A172 (cell line): ENCODE measurements around the gene PRKG1. TPM values are rescaled to one million over a fixed set of nuclear protein-coding genes. Genes with fewer than 3 reads are reported as not detected.
A peak's percentile ranks its signal among the peaks of the same experiment; 100 is the strongest.
"Not testable (repeated sequence)": the region's sequence is repeated elsewhere in the genome, so short reads cannot be mapped to it uniquely, and the experiment has no call there.

Experiments
- DNase-seq: peaks from one replicate; pipeline ENCODE4 v3.0.0-alpha.2; 2015; ENCODE audit warnings: low spot score
- total RNA-seq: library from RNA; depleted of rRNA; stranded (reverse); fragments of >200 nt; shearing (Covaris generic); gene quantifications from 2 replicates; pipeline ENCODE4 v1.2.3, GENCODE V29; 2014

Gene PRKG1
- total RNA-seq, 1 experiment from 2014 or later, result 0.22 TPM

DNA sequence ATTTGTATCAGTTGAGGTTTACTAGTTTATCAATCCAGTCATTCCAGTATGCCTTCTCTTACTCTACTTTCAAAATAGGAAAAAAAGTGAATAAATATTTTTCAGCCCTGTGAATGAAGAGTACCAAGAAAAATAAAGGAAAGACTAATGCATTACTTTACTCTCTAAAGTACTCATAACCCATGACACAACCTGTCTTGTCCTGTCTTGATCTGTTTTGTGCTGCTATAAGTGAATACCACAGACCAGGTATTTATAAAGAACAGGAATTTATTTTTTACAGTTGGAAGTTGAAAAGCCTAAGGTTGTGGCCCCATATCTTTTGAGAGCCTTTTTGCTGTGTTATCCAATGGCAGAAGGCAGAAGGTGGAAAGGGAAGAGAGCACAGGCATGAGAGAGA, 1045.2 kb downstream of the PRKG1 start:
- DNase-seq, result no peak

DNA sequence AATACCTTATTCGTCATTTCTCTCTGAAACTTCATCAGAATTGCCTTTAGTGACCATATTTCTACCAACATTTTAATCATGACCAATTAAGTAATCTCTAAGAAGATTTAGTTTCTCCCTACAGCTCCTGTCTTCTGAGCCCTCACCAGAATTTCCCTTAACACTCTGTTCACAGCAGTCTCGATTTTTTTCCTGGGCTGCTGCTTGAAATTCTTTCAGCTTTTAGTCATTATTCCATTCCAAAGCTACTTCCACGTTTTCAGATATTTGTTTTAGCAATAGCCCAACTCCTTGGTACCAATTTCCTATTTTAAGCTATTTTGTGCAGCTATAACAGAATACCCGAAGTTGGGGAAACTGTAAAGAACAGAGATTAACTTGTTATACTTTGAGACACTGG, 1047.4 kb downstream of the PRKG1 start:
- DNase-seq, result no peak

DNA sequence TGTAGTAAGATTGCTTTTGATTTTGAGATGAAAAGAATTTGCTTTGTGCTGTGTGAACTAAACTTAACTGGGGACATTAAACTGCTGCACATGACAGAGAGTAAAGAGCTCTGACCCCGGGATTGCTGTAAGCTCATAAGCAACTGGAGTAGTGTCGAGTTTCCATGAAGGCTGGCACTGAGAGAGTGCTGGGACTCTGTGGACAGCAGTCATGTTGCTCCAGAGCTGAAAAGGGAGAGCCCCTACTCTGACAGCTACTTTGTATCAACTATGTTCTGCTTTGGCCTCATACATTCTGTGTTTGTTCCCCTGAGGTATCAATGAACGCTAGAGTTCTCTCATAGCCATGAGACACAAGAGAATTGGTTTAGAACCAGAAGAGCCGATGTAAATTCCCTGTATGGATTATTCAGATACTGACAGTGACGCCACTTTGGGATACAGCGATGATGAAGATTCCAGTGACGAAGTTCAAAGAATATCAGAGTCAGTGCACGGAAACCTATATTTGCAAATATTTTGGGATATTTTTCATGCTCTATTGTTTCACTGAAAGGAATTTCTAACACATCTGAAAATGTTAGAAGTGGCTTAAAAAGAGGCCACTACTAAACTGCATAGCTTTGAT, 1053.9 kb downstream of the PRKG1 start:
- DNase-seq, result no peak

DNA sequence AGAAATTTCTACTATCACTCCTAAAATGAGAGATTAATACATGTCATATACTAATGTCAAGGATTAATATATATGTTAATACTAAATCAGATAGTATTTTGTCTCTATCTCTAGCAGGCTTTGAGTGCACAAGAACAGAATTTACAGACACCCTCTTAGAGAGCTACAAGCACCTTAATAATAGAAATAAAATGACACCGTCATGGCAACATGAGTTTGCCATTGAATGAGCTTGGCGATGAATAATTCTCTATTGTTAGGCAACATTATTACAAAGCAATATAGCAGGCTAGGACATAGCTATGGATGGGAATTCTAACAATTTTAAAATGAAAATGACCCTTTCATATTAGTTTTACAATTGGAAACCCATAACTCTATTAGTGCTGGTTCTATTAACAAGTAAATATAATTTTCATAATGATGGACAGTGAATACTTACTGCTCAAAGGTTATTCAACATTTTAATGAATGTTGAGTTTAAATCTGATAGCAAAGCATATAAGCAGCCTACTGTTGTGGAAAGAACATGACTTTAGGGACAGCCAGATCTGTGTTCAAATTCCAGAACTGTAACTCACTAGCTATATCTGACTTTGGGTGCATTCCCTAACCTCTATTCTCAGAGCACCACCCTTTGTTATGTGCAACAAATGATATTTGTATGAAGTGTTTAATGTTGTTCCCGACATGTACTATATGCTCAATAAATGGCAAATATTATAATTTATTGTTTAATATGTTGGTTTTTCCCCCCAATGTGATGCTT, 1055.3 kb downstream of the PRKG1 start:
- no peak for DNase-seq

DNA sequence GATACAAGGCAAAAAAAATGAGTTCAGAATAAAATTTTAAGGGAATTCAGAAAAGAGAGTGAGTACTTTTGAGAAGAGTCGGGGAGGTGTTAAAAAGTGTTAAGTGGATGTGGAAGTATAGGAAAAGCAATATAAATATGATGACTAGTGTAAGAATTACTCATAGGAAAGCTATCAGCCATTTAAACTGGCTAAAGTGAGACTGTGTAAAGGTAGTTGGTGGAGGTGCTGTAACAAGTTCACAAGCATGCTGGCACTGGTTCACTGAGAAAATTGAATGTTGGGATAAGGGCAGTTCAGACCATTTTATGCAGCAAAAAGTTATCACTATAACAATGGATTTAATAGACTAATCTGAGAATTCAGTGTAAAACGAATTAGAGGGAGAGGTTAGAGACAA, 1060.8 kb downstream of the PRKG1 start:
- no peak for DNase-seq

DNA sequence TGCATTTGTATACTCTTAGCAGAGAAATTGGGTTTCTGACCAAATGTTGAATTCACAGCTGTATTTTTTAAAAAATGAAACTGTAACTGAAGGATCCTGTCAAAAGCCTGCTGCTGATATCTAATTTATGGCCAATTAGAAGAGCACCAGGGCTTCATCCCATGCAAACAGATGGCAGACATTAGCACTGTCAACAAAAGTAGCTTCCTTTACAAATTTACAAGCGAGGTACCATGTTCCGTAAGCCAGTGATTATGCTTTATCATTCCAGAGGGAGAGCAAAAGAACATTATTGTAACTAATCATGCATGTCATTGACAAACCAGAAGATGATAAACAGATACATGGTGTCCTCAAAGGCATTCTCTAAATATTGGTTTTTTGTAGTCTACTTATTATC, 1062.6 kb downstream of the PRKG1 start:
- no peak for DNase-seq

DNA sequence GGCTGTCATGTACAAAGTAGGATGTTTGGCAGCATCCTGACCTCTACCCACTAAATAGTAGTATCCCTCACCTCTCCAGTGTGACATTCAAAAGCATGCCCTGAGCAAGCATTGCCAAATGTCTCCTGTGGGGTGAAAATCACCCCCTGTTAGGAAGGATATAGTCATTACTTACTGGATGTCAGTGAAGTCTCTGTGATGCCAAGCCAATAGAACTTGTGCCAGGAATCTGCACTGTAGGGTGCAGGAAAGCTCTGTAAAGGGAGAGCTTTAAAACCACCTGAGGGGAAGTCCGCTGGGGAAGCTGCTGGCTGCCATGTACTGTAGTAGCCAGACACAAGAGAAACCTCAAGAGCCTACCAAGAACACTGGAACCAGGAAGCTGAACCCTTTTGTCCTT, 1069.1 kb downstream of the PRKG1 start:
- no peak for DNase-seq

DNA sequence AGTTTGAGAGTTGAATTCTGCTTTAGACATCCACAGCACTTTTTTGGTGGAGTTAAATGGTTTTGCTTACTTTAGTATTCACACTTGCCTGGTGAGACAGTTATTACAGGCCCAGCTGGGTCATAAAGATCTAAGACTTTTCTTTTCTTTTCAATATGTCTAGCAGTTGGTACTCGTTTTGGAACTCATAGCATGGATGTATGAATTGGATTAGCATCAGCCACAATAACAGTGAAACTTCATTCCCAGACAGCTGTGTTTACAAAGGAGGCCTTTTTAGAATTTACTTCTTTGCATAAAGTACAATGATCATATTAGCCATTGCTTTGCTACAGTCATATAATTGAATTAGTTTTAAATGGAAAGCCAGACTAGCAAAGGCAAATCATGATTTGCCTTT, 1071.3 kb downstream of the PRKG1 start:
- DNase-seq, result no peak

DNA sequence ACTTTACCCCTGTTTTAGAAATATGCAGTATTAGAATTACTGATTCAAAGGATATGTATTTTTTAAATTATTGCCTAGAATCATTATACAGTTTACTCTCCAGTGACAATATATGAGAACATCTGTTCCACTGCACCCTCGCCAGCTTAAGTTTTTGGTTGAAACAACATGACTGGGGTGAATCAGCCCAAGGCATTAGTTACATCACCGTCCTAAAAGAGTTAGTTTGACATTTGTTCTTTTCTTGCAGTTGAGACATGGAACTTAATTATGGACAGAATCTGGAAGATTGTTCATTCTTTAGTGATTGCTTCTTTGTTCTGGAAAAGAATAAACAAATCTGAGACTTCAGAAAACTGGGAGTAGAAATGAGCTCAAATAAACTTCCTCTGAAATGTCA, 1072.5 kb downstream of the PRKG1 start:
- DNase-seq, result no peak

DNA sequence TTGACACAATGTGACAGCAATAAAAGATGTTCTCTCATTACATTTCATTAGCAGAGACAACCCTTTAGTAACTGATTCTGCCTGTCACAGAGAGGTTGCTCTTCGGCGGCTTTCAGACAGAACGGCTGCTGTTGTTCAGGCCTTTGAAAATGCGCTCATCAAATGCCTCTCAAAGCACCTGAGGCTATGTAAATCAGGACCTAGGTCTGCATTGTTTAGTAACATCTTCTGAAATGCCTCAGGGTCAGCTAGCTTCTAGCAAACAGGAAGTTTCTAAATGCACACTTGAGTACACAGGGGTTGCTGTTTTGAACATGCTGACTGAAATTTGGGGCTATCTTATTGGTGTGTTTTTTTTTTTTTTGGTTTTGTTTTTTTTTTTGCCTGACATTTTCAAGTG, 1096.5 kb downstream of the PRKG1 start:
- DNase-seq, result no peak

DNA sequence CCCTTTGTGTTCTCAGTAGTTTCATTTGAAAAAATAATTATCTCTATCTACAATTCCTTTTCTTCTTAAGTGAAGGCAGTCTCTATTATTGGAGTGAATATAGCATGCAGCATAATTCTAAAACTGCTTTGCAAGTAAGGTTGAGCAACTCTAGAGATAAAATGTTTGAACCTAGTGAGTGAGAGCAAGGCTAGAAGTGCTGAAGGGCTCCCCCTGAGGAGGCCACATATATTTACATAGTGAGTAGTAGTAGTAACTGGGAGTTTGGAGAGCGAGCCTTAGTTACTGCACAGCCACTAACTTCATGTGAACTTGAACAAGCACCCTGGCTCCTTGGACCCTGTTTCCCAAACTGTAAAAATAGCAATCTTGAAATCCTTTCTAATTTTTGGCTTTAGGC, 1098.3 kb downstream of the PRKG1 start:
- DNase-seq, result peak; percentile 2

DNA sequence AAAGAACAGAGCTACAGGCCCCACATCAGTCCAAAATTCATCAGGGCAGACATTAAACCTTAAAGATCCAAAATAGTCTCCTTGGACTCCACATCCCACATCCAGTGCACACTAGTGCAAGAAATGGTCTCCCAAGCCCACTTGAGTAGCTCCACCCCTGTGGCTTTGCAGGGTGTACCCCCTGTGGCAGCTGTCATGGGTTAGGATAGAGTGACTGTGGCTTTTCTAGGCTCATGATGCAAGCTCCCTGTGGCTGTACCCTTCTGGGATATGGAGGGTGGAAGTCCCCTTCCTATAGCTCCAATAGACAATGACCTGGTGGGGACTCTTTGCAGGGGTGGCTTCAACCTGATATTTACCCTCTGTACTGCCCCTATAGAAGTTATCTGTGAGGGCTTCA, 1111.0 kb downstream of the PRKG1 start:
- no peak for DNase-seq

DNA sequence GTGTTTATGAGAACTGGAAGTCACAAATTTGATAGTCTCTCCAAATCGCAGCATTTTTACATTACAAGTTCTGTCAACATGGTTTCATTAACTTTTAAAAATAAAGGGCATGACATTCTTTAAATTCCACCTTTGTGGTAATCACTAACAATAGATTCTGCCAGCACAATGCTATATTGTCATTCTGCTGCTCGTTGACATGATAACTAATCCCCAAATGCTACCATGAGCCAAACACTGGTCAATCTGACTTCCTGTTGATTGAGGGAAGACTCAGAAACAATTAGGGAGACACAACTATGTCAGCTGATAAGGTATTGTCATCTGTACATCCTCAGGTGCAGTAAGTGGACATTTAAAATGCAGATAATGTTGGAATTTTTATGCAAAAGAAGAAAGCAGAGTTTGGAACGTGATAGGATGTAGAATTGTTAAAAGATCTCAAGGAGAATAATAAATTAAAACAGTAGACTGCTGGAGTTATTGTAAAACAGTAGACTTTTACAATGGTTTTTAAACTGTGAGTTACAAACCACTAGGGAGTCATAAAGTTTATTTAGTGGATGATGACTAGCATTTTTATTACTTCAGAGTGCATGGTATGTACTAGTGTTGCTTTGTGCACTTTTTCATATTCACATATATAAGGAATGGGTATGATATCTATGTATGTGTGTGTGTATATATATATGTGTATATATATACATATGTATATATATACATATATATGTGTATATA, 1113.4 kb downstream of the PRKG1 start:
- no peak for DNase-seq

DNA sequence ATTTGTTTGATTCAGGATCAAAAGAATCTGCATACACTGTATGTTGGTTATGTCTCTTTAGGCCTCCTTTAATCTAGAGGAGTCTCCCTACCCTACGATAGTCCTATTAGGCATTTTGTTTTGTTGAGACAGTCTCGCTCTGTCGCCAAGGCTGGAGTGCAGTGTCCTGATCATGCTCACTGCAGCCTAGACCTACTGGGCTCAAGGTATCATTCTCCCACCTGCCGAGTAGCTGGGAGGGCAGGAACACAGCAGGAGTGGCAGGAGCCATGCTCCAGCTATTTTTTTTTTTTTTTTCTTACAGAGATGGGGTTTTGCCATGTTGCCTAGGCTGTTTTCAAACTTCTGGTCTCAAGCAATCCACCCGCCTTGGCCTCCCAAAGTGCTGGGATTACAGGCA, 1116.8 kb downstream of the PRKG1 start:
- no peak for DNase-seq

DNA sequence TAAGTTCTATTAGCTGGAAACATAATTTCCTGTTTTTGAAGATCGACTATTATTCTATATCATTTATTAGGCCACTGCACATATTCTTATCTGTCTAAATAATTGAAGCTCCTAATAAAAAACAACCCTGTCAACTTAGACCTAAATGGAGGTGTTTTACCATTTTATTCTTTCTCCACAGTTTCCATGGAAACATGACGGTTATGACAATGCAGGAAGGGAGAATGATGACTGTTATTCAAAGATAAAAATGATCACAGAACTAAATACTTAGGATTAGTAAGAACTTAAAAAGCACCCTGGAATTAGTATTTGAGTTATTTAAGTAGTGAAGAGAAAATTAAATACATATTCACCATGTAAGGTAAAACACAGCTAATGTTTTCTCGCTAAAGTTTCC, 1119.9 kb downstream of the PRKG1 start:
- DNase-seq, result no peak

DNA sequence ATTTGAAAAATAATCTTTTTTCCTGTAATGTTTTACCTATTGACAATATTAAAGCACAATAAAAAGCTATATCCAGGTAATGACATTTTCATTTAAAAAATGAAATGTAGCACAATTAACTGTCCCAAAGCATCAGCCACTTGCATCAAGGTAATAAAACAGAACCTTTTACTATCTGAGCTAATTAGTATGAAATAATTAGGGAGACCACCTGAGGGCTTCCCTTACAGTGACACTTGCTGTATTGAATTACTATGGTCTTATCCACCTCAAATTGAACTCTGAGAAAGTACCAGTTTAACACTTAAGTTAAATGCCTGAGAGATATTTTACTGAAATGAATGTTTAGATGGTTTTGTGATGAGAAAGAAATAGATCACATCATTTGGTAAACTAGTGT, 1120.4 kb downstream of the PRKG1 start:
- no peak for DNase-seq

DNA sequence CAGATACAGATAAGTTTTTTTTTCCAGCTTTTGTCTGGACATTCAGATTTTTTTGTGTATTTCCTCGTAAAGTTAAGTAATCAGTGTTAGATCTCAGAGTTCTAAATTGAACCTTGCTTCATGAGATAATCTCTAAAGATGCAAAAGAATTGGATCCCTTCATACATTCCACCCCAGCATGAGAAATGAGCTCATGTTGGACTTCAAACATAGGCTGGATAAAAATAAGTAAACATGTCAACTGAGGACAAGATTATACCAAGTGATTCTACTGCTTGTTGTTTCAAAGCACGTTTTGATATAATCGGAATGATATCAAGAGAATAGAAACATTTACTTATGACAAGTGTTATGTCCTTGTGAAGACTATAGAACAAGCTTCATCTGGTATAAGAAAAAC, 1122.8 kb downstream of the PRKG1 start:
- no peak for DNase-seq

DNA sequence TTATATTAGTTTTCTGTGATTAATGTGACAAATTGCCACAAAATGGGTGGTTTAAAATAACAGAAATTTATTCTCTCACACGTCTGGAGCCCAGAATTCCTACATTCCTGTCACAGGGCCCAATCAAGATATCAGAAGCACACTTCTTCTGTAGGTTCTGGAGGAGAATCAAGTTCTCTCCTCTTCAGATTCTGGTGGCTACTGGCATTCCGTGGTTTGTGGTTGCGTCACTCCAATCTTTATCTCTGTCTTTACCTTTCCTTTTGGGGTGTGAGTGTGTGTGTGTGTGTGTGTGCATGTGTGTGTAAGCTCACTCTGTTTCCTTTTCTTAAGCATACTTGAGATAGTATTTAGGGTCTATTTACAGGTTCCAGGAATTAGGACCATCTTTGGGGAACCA, 1124.3 kb downstream of the PRKG1 start:
- DNase-seq, result no peak

DNA sequence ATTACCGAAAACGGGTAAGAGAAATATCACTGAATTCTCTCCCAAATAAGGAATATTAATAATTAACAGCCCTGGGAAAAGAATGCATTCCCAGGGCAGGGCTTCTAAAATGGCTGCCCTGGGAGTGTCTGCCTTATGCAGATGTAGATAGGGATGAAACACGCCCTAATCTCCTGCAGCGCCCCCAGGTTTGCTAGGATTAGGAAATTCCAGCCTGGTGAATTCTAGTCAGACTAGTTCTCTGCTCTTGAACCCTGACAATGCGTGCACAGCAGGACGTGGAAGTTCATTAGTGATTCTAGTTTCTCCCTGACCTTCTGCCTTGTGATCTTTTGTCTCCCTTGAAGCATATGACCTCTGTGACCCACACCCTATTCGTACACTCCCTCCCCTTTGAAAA, 1130.6 kb downstream of the PRKG1 start:
- not testable (repeated sequence) for DNase-seq

DNA sequence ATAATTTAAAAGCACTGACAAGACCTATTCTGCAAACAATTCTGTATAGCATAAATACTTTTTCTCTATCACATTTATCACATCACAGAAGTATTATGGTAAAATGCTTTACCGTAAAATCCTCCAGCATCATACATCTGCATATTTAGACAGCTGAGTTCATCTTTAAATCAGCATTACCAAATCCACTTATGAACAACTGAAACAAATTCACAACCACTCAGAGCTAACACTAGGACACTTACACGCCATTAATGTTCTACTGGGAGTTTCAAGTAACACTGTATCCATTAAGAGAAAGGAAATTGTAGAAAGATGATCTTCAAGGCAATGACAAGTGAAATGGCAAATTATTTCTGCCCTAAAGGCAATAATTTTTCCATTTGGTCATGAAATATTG, 1134.1 kb downstream of the PRKG1 start:
- no peak for DNase-seq

DNA sequence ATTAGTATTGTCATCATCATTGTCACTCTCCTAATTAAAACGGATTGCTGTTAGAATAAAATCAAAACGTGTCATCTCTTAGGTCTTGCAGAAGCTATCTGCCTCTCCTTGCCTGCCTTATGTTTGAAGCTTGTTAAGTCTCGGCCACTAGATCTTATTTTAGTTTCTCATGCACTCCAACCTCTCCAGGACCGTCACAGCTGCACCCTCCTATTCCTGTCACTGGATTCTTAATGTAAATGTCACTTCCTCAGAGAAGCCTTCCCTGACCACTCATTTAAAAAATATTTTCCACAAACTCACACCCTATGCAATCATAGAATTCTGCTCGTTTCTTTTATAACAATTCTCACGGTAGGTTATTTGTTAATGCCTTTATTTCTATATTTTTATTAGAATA, 1135.9 kb downstream of the PRKG1 start:
- DNase-seq, result no peak

DNA sequence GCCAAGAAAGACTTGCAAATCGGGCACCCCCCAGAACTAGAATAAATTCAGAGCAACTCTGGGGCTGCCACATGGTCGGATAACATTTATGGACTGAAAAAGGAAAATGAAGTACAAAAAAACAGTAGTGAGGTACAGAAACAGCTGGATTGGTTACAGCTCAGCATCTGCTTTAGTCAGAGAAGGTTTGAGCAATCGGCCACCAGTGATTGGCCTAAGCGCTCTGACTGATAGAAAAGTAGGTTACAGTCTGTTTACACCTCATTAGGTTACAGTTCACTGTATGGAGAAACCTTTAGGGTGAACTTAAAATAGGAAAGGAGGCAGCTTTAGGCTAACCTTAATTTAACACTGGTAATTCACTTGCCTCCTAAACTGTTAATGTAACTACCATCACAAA, 1137.8 kb downstream of the PRKG1 start:
- DNase-seq, result no peak

DNA sequence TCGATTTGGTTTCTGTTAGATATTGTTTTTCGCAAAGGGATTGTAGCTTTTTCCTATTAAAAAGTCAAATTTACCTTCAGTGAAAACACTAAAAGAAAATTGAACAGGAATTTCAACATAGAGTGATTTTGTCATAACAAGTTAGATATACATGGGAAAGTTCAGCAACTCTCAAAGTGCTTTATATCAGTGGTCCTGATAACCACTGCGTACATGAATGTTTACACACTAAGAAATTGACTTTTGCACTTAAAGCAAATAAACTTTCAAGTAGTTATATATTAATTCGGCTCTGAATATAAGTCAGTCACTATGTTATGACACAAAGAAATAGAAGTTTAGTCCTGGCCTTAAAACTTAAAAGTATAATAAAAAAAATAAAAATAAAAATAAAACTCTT, 1138.5 kb downstream of the PRKG1 start:
- DNase-seq, result no peak
